ENCODE data around the gene PCMT1. TPM values are rescaled to one million over a fixed set of nuclear protein-coding genes. Genes with fewer than 3 reads are reported as not detected.

PCMT1 gene
- total and polyA plus RNA-seq, 2 of the 13 experiments (the other 11 are each of a cell fraction or from before 2014, with no cell fraction given), result 112 to 169 TPM

- no peak for TF ChIP-seq SATB2 (CRISPR knock-in tag; IDR thresholded peaks at IDR 0.05)
- no peak for TF ChIP-seq ZFYVE20 (CRISPR knock-in tag; IDR thresholded peaks at IDR 0.05; ENCODE audit: borderline replicate concordance, low read depth)
- no peak for TF ChIP-seq ZNF619 (CRISPR knock-in tag; IDR thresholded peaks at IDR 0.05)
- TF ChIP-seq PRDM15 (CRISPR knock-in tag; IDR thresholded peaks at IDR 0.05), result no peak
- no peak for TF ChIP-seq KLF16 (CRISPR knock-in tag; IDR thresholded peaks at IDR 0.05)
- no peak for TF ChIP-seq ZNF281 (CRISPR knock-in tag; IDR thresholded peaks at IDR 0.05; ENCODE audit: borderline replicate concordance)
- TF ChIP-seq MLX (CRISPR knock-in tag; IDR thresholded peaks at IDR 0.05), result no peak
- no peak for TF ChIP-seq IRX3 (CRISPR knock-in tag; IDR thresholded peaks at IDR 0.05; ENCODE audit: borderline replicate concordance, low read depth)
- no peak for TF ChIP-seq SALL2 (CRISPR knock-in tag; IDR thresholded peaks at IDR 0.05)
- TF ChIP-seq MIXL1 (CRISPR knock-in tag; IDR thresholded peaks at IDR 0.05), result peak; percentile 72; the same call in 1 of the 2 replicates
- peak; percentile 37; the same call in 1 of the 2 replicates for TF ChIP-seq ARID4A (CRISPR knock-in tag; IDR thresholded peaks at IDR 0.05; ENCODE audit: borderline replicate concordance)
- no peak for TF ChIP-seq THYN1 (CRISPR knock-in tag; IDR thresholded peaks at IDR 0.05; ENCODE audit: borderline replicate concordance, low read depth)
- no peak for TF ChIP-seq U2AF1 (optimal IDR thresholded peaks at IDR 0.05; ENCODE audit: low read depth, low read length)
- no peak for TF ChIP-seq ZNF644 (CRISPR knock-in tag; IDR thresholded peaks at IDR 0.05; ENCODE audit: low read depth)
- TF ChIP-seq FOXK1 (CRISPR knock-in tag; IDR thresholded peaks at IDR 0.05; ENCODE audit: borderline replicate concordance, low read depth), result peak; percentile 24; the same call in 1 of the 2 replicates
- TF ChIP-seq ZNF761 (CRISPR knock-in tag; conservative IDR thresholded peaks at IDR 0.05), result no peak
- no peak for TF ChIP-seq ZNF780A (CRISPR knock-in tag; IDR thresholded peaks at IDR 0.05)
These were observed 25.6 kb upstream of the PCMT1 start (continued) for GRCh38 chr6:149723771-149724417.
